Activated CD8-positive, alpha-beta memory T cell treated with anti-CD3 and anti-CD28 coated beads, Interleukin-2, amount 50 U/mL, for 1 hour (primary cell): ENCODE data around the gene CASP1.

Source experiments
- DNase-seq: peaks from one replicate; pipeline ENCODE4 v3.0.0-alpha.2; 2020; ENCODE audit errors: extremely low read depth

CASP1 gene

DNA sequence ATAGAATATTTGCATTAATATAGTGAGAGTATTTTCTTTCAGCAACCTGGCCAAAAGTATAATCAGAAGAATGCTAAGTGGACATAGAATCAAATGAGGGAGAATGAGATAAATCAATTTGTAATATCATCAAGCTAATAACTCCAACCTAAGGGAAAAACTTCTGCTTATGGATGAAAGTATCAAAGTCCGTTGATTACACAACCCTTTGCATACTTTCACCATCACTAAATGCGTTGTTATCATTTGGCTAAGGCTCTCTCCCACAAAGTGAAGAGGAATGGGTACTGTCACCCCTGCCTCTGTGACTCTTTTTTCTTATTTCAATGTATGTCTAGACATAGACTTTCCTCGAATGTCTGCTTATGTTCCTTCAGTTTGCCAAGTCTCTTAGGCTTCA is 50.1 kb downstream of the CASP1 start:
- DNase-seq, result no peak

DNA sequence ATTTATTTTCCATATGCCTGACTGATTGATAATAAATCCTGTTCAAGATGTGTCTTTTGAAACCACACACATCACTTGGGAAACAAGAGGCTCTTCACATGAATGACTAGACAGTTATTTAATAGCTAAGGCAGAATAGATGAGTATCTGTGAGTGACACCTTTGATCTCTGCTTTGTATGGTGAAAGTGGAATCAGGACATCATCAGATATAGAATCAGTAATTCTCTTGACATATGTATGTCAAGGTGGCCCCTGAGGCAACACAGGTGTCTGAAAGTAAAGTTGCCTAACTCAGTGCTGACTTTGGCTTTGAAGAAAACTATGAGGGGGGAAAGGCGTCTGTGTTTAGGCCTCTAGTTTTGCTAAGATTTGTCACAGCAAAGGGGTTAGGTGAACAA is 55.1 kb downstream of the CASP1 start:
- no peak for DNase-seq
